ENCODE measurements around the gene NTRK1.

The NTRK1 gene

GRCh38 chr1:156928043-156928602 is 67.5 kb downstream of the NTRK1 start:
- no peaks in the 10 kb centered on the region for H3K36me3 ChIP-seq (ENCODE audit: control insufficient read depth, insufficient read depth, low read length)
- H3K27ac ChIP-seq (ENCODE audit: low read depth, low read length): no peak overlapping the region
- H3K4me1 ChIP-seq (ENCODE audit: control insufficient read depth, insufficient read depth, low read length): peaks cover 5% of the 10 kb centered on the region
- peaks cover 68% of the 10 kb centered on the region for H3K27me3 ChIP-seq (ENCODE audit: control insufficient read depth, insufficient read depth, low read length)
- H3K9me3 ChIP-seq (ENCODE audit: control insufficient read depth, insufficient read depth, low read length): no peaks in the 10 kb centered on the region
- no peak overlapping the region for H3K9ac ChIP-seq (ENCODE audit: low read depth, low read length)
- 0 out of 2 replicates have a peak overlapping the region, but pooled peaks have one; percentile 66 for H3K4me3 ChIP-seq (ENCODE audit: low read depth, low read length)

- Histone ChIP-seq H3K27ac (ENCODE audit: low read depth, low read length) (no peak overlapping the region), H3K9me3 (ENCODE audit: control insufficient read depth, insufficient read depth, low read length) (no peaks in the 10 kb centered on the region), H3K4me3 (ENCODE audit: low read depth, low read length) (no peak overlapping the region), H3K36me3 (ENCODE audit: control insufficient read depth, insufficient read depth, low read length) (peaks cover 5% of the 10 kb centered on the region; the same call in 1 of the 2 replicates), H3K4me1 (ENCODE audit: control insufficient read depth, insufficient read depth, low read length) (peaks cover 6% of the 10 kb centered on the region; the same call in 1 of the 2 replicates), H3K27me3 (ENCODE audit: control insufficient read depth, insufficient read depth, low read length) (peaks cover 52% of the 10 kb centered on the region), H3K9ac (ENCODE audit: low read depth, low read length) (no peak overlapping the region)
Measured at GRCh38 chr1:156929596-156930238, 69.1 kb downstream of the NTRK1 start.

- Histone ChIP-seq H3K4me1 (ENCODE audit: control insufficient read depth, insufficient read depth, low read length) (peaks cover 6% of the 10 kb centered on the region; the same call in 1 of the 2 replicates), H3K9me3 (ENCODE audit: control insufficient read depth, insufficient read depth, low read length) (no peaks in the 10 kb centered on the region), H3K9ac (ENCODE audit: low read depth, low read length) (no peak overlapping the region), H3K27me3 (ENCODE audit: control insufficient read depth, insufficient read depth, low read length) (peaks cover 45% of the 10 kb centered on the region), H3K4me3 (ENCODE audit: low read depth, low read length) (no peak overlapping the region), H3K27ac (ENCODE audit: low read depth, low read length) (no peak overlapping the region), H3K36me3 (ENCODE audit: control insufficient read depth, insufficient read depth, low read length) (peaks cover 10% of the 10 kb centered on the region)
Measured at GRCh38 chr1:156930483-156930882, 69.8 kb downstream of the NTRK1 start.

Data from HUES48 (cell line).